ENCODE measurements around the gene VPS45. TPM values are rescaled to one million over a fixed set of nuclear protein-coding genes. Genes with fewer than 3 reads are reported as not detected.

VPS45 gene
- total RNA-seq, 1 donor: 36.9 TPM

DNA sequence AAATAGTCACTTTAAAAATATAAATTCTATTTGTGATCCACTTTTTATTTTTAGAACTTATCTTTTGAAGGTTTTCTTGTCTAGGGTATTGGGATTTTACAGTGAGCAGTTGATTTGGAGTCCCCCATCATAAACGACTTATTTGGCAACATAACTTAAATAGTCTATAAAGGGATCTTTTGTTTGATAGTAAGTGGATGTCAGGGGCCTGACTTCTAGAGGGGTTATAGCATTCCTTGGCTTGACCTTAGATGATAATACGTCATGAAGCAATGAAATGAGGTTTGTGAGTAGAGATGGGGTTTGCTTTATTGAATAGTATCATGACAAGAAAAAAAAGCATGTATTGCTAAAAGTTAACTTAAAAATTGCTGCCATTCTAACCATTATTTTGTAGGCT, 17.8 kb downstream of the VPS45 start:
- H2AFZ ChIP-seq (ENCODE audit: low read length): no peak overlapping the region
- DNase-seq (ENCODE audit: insufficient read length, low spot score, missing footprints): no peak
- no peak overlapping the region for H3K27ac ChIP-seq (ENCODE audit: low read depth, low read length)
- no peaks in the 10 kb centered on the region for H3K79me2 ChIP-seq (ENCODE audit: insufficient read depth, low read length)
- H3K27me3 ChIP-seq (ENCODE audit: insufficient read depth, low read length): no peaks in the 10 kb centered on the region
- no peaks in the 10 kb centered on the region for H4K20me1 ChIP-seq (ENCODE audit: insufficient read depth, low read length)
- H3K4me3 ChIP-seq (ENCODE audit: insufficient read depth, low read length): no peak overlapping the region
- H3K36me3 ChIP-seq (ENCODE audit: insufficient read depth, low read length): peaks cover 35% of the 10 kb centered on the region
- TF ChIP-seq, protein P1, sequence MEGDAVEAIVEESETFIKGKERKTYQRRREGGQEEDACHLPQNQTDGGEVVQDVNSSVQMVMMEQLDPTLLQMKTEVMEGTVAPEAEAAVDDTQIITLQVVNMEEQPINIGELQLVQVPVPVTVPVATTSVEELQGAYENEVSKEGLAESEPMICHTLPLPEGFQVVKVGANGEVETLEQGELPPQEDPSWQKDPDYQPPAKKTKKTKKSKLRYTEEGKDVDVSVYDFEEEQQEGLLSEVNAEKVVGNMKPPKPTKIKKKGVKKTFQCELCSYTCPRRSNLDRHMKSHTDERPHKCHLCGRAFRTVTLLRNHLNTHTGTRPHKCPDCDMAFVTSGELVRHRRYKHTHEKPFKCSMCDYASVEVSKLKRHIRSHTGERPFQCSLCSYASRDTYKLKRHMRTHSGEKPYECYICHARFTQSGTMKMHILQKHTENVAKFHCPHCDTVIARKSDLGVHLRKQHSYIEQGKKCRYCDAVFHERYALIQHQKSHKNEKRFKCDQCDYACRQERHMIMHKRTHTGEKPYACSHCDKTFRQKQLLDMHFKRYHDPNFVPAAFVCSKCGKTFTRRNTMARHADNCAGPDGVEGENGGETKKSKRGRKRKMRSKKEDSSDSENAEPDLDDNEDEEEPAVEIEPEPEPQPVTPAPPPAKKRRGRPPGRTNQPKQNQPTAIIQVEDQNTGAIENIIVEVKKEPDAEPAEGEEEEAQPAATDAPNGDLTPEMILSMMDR (IDR thresholded peaks at IDR 0.05; ENCODE audit: extremely low read depth, low read depth, low read length): no peak
- H3K4me1 ChIP-seq (ENCODE audit: insufficient read depth, low read length): no peaks in the 10 kb centered on the region
- H3K9me3 ChIP-seq (ENCODE audit: low read depth, low read length): no peaks in the 10 kb centered on the region
- no peak overlapping the region for H3K4me2 ChIP-seq (ENCODE audit: insufficient read depth, low read length)

DNA sequence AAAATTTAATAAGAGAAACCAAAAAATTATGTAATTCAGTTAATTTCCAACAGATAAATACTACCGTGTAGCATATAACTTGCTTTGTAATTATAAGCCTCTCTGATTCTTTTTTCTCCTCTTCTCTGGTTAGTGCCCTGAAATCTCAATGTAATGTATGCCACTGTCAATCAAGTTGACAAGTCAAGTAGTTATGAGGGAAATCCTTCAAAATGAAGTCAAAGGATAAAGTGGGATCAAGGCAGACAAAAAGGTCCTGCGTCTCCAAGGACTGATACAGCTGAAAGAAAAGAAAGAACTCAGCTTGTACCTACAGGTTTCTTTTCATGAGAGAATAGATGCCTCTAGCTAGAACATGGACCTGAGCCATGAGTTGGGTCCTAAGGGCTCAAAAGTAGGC, 19.8 kb downstream of the VPS45 start:
- Histone ChIP-seq H3K9me3 (ENCODE audit: low read depth, low read length) (no peaks in the 10 kb centered on the region), H3K36me3 (ENCODE audit: insufficient read depth, low read length) (peaks cover 26% of the 10 kb centered on the region), H3K4me2 (ENCODE audit: insufficient read depth, low read length) (no peak overlapping the region), H3K27me3 (ENCODE audit: insufficient read depth, low read length) (no peaks in the 10 kb centered on the region), H3K4me3 (ENCODE audit: insufficient read depth, low read length) (no peak overlapping the region), H3K27ac (ENCODE audit: low read depth, low read length) (no peak overlapping the region), H3K4me1 (ENCODE audit: insufficient read depth, low read length) (no peaks in the 10 kb centered on the region), H4K20me1 (ENCODE audit: insufficient read depth, low read length) (no peaks in the 10 kb centered on the region), H2AFZ (ENCODE audit: low read length) (no peak overlapping the region), H3K79me2 (ENCODE audit: insufficient read depth, low read length) (no peaks in the 10 kb centered on the region)
- DNase-seq (ENCODE audit: insufficient read length, low spot score, missing footprints): no peak
- TF ChIP-seq, protein P1 (IDR thresholded peaks at IDR 0.05; ENCODE audit: extremely low read depth, low read depth, low read length): no peak

DNA sequence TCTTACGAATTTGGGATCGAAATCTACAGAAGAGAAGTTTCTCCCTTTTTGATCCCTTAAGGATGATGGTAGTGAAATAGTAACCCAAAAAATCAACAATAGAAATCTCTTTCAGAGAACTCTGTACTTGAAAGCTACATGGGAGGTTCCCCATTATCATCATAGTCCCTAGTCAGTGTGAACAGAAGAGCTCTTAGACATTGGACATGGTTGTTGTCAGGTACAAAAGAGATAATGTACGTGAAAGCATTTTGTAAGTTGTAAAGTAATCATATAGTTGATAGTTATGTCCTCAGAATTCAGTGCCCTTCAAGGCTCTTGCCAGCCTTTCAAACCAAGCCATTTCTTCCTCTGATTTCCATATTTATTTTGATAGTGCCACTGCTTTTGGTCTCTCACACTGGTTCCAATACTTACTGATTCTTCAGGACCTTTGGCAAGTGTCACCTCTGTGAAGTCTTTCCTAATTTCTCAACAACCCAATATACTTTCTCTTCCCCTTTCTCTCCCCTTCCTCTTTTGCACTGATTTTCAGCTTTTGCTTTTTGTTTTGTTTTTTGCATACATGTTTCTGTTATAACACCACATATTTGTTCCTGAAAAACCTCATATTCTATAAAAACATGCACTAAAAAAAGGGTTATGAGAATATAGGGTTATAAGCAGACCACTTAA, 22.4 kb downstream of the VPS45 start:
- TF ChIP-seq, protein P1 (IDR thresholded peaks at IDR 0.05; ENCODE audit: extremely low read depth, low read depth, low read length): no peak
- H3K4me2 ChIP-seq (ENCODE audit: insufficient read depth, low read length): no peak overlapping the region
- H3K79me2 ChIP-seq (ENCODE audit: insufficient read depth, low read length): no peaks in the 10 kb centered on the region
- H3K4me1 ChIP-seq (ENCODE audit: insufficient read depth, low read length): no peaks in the 10 kb centered on the region
- H3K27me3 ChIP-seq (ENCODE audit: insufficient read depth, low read length): no peaks in the 10 kb centered on the region
- no peak overlapping the region for H2AFZ ChIP-seq (ENCODE audit: low read length)
- H3K27ac ChIP-seq (ENCODE audit: low read depth, low read length): no peak overlapping the region
- no peak overlapping the region for H3K4me3 ChIP-seq (ENCODE audit: insufficient read depth, low read length)
- no peak for DNase-seq (ENCODE audit: insufficient read length, low spot score, missing footprints)
- H3K36me3 ChIP-seq (ENCODE audit: insufficient read depth, low read length): peaks cover 28% of the 10 kb centered on the region
- H3K9me3 ChIP-seq (ENCODE audit: low read depth, low read length): no peaks in the 10 kb centered on the region
- no peaks in the 10 kb centered on the region for H4K20me1 ChIP-seq (ENCODE audit: insufficient read depth, low read length)

DNA sequence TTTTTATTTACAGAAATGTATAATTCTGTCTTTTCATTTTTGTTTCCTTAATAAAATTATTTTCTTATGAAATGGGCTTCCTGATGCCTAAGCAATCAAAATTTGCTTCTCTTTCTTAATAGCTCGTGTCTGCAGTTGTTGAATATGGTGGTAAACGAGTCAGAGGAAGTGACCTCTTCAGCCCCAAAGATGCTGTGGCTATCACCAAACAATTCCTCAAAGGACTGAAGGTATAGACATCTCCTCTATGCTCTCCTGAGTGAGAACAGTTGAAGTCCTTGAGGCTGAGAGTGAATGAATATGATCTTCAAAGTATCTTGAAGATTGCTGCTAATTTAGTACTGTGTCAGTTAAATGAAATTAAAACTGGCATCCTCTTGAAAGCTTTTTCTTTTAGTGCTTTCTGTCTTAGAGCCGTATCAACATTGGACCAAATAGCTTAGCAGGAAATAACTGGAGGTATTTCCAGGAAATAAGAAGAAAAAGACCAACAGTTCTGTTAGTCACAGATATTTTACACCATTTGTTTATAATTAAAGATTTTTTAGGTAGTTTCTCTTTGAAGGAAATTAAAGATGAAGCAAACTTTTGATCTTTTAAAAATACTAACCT, 24.7 kb downstream of the VPS45 start:
- DNase-seq (ENCODE audit: insufficient read length, low spot score, missing footprints): peak; percentile 29
- TF ChIP-seq, protein P1 (IDR thresholded peaks at IDR 0.05; ENCODE audit: extremely low read depth, low read depth, low read length): no peak
- Histone ChIP-seq H3K4me2 (ENCODE audit: insufficient read depth, low read length) (no peak overlapping the region), H3K79me2 (ENCODE audit: insufficient read depth, low read length) (no peaks in the 10 kb centered on the region), H3K9me3 (ENCODE audit: low read depth, low read length) (no peaks in the 10 kb centered on the region), H3K4me3 (ENCODE audit: insufficient read depth, low read length) (no peak overlapping the region), H3K36me3 (ENCODE audit: insufficient read depth, low read length) (peaks cover 43% of the 10 kb centered on the region), H3K27me3 (ENCODE audit: insufficient read depth, low read length) (no peaks in the 10 kb centered on the region), H3K4me1 (ENCODE audit: insufficient read depth, low read length) (no peaks in the 10 kb centered on the region), H2AFZ (ENCODE audit: low read length) (no peak overlapping the region), H3K27ac (ENCODE audit: low read depth, low read length) (no peak overlapping the region), H4K20me1 (ENCODE audit: insufficient read depth, low read length) (no peaks in the 10 kb centered on the region)

Measured in osteoblast (primary cell).